GM18867 (cell line): ENCODE results near the gene AREG.
A peak's percentile ranks its signal among the peaks of the same experiment; 100 is the strongest.

Experiments
- ATAC-seq: cut with Tn5 transposase; IDR thresholded peaks from one replicate; pipeline ENCODE4 v1.9.1; 2021; ENCODE audit warnings: mild to moderate bottlenecking, moderate library complexity; ENCODE audit not compliant: unreplicated experiment

Gene AREG

DNA sequence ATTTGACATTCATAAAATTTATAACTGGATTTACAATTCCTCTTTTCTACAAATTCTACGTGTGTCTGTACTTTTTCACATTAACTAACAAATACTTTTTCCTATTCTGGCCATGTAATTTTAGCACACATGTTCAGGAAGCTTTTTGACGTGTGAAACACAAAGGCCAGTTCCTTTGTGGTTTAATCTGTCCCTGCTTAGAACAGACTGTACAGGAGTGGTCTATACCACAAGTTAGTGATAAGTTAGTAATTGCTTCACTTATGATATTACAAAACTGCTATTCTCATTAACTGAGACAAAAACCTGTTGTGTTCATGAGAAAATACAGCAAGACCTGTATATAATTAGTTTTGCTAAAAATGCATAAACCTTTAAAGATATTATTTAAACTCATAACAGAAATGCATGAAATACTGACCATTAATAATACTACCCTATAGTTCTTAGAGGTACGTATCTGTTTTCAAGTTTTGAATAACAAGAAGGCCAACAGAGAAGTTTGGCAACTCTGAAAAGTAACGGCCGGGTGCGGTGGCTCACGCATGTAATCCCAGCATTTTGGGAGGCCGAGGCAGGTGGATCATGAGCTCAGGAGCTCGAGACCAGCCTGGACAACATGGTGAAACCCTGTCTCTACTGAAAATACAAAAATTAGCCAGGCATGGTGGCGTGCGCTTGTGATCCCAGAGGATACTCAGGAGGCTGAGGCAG is 13.7 kb upstream of the AREG start:
- ATAC-seq = peak; percentile 70

DNA sequence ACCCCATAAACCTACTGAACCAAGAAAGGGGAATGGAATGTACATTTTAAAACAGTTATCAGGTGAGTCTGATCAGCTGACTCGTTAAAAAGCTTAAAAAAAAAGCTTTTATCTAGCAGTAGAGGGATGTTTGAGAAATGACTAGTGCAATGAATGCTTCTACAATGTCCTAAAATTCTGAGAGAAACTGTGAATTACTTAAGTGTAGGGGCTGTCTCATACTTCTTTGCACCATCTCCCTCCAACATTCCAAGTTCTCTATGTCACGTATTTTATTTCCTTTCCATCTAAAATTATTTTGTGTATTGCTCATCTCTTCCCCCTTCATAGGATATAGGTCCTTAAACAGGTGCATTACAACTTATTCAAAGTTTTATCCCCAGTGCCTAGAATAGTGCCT is 11.9 kb upstream of the AREG start:
- no peak for ATAC-seq

DNA sequence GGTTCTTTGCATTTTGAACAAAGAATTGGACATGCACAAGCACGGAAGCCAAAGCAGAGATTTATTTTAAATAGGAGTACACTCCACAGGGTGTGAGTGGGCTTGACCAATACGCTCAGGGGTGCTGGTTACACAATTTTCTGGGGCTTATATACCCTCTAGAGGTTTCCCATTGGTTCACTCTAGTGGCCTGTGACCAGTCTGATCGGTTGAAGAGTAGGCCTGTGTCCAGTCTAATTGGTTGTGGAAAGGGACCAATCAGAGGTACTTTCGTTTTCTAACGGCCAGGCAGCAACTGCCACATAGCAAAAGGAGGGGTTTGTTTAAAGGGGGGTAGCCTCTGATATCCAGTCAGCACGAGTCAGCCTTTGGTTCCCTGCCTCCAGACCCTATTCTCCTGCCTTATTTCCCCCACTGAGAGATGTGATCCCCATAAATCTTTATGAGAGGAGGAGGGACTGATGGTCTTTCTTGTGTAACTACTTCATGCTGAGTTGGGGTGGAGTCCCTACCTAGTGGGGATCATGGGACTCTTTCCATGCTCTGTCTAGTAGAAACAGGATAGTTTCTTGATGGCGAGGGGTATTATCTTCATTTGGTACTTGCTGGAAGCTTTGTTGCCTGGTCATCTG is 11.3 kb upstream of the AREG start:
- ATAC-seq = no peak

DNA sequence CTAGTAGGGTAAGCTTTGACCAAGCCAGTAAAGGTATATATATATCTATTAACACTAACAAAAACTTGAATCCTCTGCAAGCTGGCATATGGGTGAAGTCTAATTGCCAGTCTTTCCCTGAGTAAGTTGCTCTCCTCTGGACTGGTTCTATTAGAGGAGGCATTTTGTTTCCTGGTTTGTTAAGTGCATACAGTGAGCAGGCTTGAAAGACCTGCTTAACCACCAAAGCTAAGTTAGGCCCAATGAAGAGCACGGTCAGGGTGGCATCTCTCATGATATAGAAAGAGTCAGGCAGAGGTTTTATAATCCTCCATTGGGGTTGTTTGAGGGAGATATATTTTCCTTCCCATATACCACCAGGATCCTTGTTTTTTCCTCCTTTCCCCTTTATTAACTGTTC is 9.6 kb upstream of the AREG start:
- ATAC-seq = no peak

DNA sequence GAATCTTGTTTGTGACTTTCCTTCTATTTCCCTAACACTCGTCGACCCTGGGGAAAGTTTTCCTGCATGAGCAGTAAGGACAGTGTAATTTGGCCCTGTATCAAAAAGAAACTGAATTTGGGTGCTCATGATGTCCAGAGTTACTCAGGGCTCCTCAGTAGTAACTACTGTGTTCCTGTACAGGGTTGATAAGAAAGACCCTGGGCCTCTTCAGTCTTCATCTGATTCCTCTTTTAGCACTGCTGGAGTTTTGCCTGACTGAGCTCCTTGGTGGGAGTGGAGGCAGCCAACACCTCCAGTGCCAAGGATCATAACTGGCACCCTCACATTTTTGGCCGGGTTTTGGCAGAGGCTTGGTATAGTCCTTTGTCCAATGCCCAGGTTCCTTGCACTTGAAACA is 7.1 kb upstream of the AREG start:
- no peak for ATAC-seq

DNA sequence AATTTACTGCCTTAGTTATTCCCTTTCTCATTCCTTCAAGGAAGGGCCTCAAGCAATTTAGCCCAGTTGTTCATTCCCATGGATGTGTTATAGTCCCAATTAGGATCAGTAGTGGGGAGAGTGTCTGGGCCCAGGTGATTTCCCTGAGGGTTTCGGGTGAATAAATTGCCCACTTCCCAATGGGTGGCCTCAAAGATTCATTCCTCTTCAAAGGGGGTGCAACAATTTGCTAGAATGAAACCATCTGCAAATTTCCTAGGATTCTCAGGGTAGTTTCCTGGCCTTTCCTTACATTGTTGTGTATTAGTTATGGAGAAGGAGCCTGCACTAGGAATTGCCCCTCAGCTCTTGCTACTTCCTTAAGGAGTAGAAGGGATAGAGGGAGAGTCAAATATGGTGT is 6.3 kb upstream of the AREG start:
- no peak for ATAC-seq

DNA sequence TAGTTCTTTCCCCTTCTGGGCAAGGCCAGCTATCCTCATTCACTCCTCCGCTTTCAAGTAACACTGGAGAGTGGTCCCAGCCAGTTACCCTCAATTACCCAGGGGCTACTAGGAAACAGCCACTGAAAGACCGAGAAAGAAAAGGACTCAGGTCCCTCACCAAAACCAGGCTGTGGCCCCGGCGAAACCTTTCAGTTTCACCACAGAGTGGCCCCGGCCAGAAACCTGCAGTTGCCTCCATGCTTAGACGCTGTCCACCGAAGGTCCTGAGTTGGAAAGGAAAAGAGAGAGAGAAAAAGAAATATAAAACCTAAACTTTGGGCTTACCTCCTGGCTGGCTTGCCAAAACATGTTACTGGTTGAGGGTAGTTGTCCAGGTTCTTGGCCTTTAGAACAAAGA is 5.0 kb upstream of the AREG start:
- no peak for ATAC-seq

DNA sequence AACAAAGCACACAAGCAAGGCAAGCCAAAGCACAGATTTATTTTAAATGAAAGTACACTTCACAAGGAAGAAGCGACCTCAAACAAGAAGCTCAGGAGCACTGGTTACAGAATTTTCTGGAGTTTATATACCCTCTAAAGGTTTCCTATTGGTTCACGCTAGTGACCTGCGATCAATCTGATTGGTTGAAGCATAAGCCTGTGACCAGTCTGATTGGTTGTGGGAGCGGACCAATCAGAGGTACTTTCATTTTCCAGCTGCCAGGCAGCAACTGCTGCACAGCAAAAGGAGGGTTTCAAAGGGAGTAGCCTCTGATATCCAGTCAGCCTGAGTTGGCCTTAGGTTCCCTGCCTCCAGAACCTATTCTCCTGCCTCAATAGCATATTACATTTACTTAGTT is 4.6 kb upstream of the AREG start:
- no peak for ATAC-seq

DNA sequence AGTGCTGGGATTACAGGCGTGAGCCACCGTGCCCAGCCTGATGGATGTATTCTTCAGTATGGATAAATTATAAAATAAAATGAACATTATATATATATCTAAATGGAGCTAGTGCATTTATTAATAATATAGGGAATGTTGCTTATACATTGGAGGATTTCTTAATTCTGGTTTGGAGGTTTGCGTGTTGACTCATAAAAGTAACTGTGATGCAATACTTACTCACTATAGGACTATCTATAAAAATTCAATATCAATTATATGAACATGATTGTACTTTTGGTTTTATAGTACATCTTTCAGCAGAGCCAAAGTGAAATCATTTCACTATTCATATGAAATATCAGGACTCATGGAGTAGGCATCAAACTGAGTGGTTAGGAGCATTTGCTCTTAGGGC is 3.2 kb upstream of the AREG start:
- no peak for ATAC-seq

DNA sequence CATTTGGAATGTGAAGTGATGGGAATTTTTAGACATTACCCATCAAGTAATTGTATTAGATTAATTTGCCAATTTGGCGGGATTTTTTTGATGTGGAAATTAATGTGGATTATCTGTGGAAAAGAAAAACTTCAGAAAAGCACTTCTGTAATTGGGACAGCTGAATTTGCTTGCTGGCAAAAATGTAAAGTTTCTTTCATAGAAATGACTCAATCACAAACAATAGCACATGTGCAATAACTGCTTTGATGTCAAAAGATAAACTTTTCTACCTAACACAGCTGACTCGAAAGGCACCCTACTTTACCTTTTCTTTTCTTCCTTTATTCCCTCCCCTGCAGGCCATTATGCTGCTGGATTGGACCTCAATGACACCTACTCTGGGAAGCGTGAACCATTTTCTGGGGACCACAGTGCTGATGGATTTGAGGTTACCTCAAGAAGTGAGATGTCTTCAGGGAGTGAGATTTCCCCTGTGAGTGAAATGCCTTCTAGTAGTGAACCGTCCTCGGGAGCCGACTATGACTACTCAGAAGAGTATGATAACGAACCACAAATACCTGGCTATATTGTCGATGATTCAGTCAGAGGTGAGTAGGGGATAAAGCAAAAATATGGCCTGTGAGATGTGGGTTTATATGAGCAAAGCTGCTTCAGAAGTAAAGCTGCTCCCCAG is 1.4 kb downstream of the AREG start:
- no peak for ATAC-seq

DNA sequence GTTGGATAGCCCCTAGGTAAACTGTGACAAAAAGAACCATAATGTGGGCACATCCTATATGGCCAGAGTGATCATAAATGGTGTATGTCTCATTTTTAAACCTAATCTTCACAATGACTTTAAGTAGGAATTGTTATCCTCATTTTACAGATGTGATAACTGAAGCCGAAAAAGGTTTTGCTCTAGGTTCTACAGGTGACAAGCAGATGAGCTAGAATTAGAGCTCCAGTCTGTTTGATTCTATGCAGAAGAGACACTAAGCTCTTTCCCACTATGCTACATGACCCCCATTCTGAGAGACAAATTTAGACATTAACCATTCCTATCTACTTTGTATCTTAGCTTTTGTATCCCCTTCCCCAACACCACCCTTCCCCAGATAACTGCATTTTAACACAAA is 2.0 kb downstream of the AREG start:
- no peak for ATAC-seq

DNA sequence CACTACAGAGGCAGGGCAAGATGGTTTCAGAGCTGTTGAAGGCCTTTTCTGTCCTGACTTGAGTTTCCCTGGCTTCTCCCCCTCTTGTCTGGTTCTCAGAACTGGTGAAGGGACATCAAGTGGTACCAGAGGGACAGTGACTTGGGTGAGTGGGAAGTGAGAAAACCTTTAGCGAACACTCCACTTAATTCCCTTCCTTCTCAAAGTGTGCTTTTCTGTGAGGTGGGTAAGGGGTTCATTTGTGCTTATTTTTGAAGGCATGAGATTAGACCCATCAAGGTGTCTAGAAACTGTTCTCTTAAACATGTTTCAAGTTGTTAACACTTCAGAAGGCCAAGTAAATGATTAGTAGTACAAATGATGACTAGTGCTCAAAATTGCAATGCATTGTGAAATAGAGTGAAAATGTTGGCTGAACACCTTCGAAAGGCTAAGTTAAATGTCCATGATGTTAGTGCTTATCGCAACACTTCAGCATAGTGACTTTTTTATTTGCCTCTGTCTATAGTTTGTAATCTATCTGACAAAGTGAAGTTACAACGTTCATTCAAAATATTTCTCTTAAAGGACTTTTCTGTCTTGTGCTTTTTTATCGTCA is 2.8 kb downstream of the AREG start:
- no peak for ATAC-seq

DNA sequence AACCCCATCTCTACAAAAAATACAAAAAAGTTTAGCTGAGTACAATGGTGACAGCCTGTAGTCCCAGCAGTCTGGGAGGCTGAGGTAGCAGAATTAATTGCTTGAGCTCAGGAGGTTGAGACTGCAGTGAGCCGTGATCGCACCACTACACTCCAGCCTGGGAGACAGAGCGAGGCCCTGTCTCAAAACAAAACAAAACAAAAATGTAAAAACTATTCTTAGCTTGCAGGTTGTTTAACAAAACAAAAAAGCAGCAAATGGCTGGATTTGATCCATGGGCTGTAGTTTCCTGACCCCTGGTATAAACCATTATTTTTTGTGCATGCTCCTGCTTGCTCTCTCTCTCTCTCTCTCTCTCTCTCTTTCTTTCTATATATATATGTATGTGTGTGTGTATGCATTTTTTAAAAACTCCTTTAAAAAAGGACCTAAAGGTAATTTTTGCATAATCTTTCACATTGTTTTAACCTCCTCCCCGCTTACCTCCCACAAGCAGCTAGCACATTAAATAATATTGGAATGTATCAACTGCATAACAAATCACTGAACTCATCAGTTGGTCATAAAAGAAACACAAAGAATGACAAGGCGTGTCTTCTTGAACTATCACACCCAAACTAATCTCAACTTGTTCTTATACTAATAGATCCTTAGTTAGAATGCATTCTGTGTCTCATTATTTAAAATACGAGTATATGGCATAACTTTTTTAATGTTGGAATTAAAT is 4.8 kb downstream of the AREG start:
- no peak for ATAC-seq

DNA sequence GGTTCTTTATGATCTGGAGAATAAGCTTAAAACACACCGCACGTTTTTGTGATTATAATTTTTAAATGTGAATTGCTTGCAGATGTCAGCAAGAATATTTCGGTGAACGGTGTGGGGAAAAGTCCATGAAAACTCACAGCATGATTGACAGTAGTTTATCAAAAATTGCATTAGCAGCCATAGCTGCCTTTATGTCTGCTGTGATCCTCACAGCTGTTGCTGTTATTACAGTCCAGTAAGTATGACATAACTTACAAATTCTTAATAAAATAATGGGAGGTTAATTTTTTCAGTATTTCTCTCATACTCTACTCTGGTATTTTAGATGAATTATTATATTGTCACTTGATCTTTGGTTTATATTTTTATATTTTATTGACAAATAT is 5.4 kb downstream of the AREG start:
- no peak for ATAC-seq

DNA sequence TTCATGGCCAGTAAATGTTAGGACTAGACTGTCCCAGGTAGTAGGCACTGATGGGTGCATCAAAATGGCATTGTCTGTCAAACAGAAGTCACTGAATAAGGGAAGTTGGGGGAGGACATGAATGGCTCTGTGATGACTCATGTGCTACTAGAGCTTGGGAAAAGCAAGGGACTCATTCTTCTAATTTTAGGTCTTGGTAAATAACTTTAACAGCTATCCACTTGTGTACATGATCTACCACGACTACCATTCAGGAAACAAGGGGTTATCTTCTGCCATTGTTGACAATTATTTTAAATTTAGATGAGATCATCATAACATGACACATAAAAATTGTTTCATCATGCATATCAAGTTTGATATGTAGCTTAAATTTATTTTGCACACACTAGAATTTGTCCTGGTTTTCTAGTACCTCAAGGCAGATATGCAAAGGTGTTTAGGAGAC is 6.3 kb downstream of the AREG start:
- no peak for ATAC-seq

DNA sequence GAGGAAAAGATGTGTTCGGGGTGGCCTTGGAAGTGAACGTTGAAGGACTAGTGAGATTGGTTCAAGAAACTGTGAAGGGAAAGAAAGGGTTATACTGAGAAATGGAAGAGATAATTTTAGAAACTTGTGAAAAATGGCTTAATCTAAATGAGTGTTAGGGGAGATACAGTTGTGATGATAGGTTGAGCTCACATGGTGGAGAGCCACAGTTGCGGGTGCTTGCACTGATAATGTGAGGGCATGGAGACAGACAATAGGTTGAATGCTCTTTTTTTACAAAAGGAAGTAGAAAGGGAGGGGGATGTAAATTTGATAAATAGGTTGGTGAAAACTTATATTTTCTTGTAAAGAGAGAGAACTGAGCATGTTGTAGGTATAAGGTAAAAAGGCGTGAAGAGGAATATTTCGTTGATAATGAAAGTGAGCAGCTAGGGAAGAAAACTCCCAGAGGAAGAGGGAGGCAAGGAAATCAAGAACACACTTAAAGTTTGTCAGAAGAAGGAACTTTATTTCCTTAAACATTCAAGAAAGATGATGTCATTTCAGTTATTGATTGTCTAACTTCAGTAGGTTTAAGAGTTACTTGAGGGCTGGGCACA is 8.2 kb downstream of the AREG start:
- no peak for ATAC-seq

DNA sequence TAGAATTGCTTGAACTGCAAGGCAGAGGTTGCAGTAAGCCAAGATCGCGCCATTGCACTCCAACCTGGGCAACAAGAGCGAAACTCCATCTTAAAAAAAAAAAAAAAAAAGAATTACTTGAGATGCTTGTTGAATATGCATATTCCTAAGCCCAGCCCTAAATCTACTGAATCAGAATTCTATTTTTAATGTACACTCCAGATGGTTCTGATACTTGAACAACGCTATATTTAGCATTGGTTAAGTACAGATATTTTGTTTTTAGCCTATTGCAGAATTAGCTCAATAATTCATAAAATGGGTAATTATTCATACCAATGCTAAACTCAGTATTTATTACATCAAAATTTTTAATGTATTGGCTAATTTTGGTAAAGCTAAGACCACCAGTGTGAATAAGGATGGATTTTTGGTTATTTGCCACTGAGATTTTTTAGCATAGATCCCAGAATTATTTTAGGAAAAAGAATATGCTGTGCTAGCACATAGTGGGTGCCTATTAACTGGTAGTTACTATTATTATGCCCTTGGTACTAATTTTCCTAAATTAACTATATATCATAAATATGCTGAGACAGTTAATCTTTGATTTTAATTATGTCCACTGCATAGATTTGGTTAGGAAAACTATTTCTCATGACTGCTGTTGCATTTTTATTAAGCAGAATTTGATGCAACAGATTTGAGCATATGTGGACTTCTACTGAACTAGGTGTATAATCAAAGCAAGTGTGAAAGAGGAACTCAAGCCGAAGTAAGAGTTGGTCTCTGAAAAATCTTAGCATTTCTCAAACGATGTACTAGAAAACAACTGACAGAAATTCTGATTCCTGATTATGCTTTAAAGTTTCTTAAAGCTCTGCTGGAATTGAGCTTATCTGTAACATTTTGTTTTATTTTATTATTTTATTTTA is 9.2 kb downstream of the AREG start:
- ATAC-seq = no peak

DNA sequence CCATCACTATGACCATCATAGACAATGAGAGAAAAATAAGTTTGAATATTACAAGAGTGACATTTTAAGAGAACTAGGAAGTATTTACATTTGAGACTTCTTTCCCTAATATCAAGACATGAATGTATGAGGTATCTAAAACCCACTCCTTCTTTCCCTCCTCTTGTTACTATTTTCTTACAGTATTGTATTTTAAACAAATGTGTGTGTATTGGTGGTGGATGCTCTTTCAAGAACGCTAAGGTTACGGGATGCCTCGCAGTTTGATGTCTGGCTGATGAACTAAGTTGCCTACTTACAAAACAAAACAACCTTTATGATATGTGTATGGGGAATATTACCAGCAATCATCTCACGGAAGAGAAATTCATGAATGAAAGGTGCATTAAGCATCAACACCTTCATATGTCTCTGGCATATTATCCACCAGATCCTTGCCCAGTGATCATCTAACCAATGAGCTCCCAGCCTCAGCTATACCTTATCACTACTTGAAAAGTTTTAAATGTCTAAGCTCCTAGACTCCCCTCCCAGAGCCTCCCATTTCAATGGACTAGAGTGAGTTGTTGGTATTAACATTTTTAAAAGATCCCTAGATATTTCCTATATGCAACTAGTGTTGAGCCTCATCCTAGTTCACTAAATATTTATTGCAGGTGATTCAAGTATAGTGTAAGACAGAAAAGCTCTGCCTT is 10.6 kb downstream of the AREG start:
- no peak for ATAC-seq

DNA sequence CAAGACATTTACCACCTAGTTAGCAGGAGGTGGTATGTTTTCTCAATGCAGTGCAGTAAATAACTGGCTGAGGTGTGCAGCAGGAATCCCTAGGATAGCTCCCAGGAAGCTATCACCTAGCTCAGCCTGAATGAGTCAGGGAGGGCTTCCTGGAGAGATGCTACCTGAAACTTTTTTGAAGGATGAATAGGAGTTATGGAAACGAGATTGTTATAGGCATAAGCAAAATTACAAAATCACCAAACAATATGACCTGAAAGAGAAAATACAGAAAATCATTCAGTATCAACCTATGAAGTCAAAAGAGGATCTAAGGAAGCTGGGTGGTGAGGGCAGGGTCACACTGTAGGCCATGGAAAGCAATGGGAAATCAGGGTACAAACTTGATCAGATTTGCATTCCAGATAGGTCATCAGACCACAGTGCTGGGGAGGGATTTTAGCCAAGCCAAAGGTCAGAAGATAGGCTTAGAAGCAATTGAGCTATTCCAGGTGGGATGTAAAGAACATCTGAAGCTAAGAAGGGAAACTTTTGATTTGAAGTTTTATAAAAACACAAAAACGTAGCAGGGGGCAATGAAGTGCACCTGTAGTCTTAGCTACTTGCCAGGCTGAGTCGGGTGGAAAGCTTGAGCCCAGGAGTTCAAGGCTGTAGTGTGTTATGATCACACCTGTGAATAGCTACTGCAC is 11.3 kb downstream of the AREG start:
- ATAC-seq = no peak
